Calu3 (cell line): Measurements from ENCODE around the gene LRRTM4. TPM values are rescaled to one million over a fixed set of nuclear protein-coding genes. Genes with fewer than 3 reads are reported as not detected.
"Not testable (repeated sequence)": the region's sequence is repeated elsewhere in the genome, so short reads cannot be mapped to it uniquely, and the experiment has no call there.

Source experiments
- BruUV-seq: library from RNA; stranded (reverse); fragments of 400-500 nt; replicated peaks from 2 replicates; lab custom pipeline; 2021; lab: Mats Ljungman, UMichigan
- CTCF ChIA-PET: fragments of 300-600 bp; sonication (Branson Sonifier 250); formaldehyde crosslinking; loops from one replicate; lab custom pipeline; 2022; ENCODE audit warnings: antibody characterized with exemption; lab: Charles Lee
- DNase-seq: peaks from one replicate; pipeline ENCODE4 v3.0.0; 2022
- H3K27ac Mint-ChIP-seq: one replicate; pipeline ENCODE4 v1.8.0; 2022; ENCODE audit warnings: mixed read lengths; ENCODE audit not compliant: unreplicated experiment
- H3K27me3 Mint-ChIP-seq: one replicate; pipeline ENCODE4 v1.8.0; 2022; ENCODE audit warnings: mixed read lengths; ENCODE audit not compliant: unreplicated experiment
- H3K36me3 Mint-ChIP-seq: one replicate; pipeline ENCODE4 v1.8.0; 2022; ENCODE audit warnings: mild to moderate bottlenecking, moderate library complexity, mixed read lengths; ENCODE audit not compliant: insufficient read depth, unreplicated experiment
- H3K4me1 Mint-ChIP-seq: one replicate; pipeline ENCODE4 v1.8.0; 2022; ENCODE audit warnings: mild to moderate bottlenecking, low read depth, mixed read lengths; ENCODE audit not compliant: unreplicated experiment
- H3K4me3 Mint-ChIP-seq: one replicate; pipeline ENCODE4 v1.8.0; 2022; ENCODE audit warnings: mild to moderate bottlenecking, low read depth, moderate library complexity, mixed read lengths; ENCODE audit not compliant: unreplicated experiment
- H3K9me3 Mint-ChIP-seq: one replicate; pipeline ENCODE4 v1.8.0; 2022; ENCODE audit warnings: low read depth, mixed read lengths; ENCODE audit not compliant: unreplicated experiment
- intact Hi-C: fragments of 100-400 bp; cut with micrococcal nuclease; formaldehyde crosslinking; loops from one replicate; pipeline ENCODE4 v1.10.0; 2022; ENCODE audit not compliant: unreplicated experiment
- total RNA-seq: library from RNA; stranded (reverse); gene quantifications from 2 replicates; pipeline ENCODE4 v1.2.3, GENCODE V29; 2022
- TF ChIP-seq, protein P1 (sequence below): fragments of 200-600 bp; IDR thresholded peaks from one replicate; pipeline ENCODE4 v1.8.0; 2022; ENCODE audit warnings: antibody characterized with exemption; ENCODE audit not compliant: unreplicated experiment

Gene LRRTM4
- total RNA-seq, 1 experiment from 2014 or later, result not detected

DNA sequence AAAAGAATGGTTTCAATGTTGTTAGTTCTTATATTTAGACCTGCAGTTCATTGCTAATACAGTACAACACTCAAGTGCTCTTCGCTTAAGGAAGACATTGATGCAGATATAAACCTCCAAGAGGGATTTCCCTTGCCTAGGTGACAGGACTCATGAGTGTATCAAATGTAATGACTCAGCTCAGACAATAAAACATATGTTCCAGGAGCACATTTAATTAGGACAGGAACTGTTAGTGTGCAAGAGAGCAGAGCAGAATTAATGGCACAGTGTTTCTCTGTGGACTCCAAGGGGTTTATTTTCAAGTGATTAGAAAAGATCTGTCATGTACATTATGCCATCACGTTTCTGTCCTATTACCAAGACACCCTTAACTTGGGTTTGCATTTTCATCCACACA lies 375.0 kb downstream of the LRRTM4 start:
- H3K27ac Mint-ChIP-seq, result no peak overlapping the region
- no peak overlapping the region for H3K4me3 Mint-ChIP-seq
- TF ChIP-seq, protein P1, sequence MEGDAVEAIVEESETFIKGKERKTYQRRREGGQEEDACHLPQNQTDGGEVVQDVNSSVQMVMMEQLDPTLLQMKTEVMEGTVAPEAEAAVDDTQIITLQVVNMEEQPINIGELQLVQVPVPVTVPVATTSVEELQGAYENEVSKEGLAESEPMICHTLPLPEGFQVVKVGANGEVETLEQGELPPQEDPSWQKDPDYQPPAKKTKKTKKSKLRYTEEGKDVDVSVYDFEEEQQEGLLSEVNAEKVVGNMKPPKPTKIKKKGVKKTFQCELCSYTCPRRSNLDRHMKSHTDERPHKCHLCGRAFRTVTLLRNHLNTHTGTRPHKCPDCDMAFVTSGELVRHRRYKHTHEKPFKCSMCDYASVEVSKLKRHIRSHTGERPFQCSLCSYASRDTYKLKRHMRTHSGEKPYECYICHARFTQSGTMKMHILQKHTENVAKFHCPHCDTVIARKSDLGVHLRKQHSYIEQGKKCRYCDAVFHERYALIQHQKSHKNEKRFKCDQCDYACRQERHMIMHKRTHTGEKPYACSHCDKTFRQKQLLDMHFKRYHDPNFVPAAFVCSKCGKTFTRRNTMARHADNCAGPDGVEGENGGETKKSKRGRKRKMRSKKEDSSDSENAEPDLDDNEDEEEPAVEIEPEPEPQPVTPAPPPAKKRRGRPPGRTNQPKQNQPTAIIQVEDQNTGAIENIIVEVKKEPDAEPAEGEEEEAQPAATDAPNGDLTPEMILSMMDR, result no peak
- CTCF ChIA-PET, result no interaction called here
- H3K9me3 Mint-ChIP-seq, result peaks cover 13% of the 10 kb centered on the region
- no peak for DNase-seq
- H3K27me3 Mint-ChIP-seq, result no peaks in the 10 kb centered on the region
- no TSS peak for BruUV-seq
- H3K4me1 Mint-ChIP-seq, result no peaks in the 10 kb centered on the region
- H3K36me3 Mint-ChIP-seq, result no peaks in the 10 kb centered on the region
- intact Hi-C loops, result no loop called here

DNA sequence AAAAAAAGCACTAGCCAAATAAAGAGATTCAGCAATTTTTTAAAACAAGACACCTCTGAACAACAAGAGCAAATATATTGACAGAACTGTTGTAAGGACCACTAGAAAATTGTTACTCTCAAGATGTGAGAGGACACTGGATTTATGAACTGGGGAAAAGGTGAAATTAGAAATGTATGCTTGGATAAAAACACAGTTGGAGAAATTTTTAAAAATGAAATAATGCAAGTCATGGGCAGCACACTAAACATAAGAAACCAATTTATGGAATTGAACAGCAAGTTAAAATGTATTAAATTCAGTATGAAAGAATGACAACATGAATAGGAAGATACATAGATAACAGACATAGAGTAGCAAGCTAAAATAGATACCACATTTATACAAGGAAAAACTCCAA lies 377.4 kb downstream of the LRRTM4 start:
- no peak overlapping the region for H3K4me3 Mint-ChIP-seq
- TF ChIP-seq, protein P1, result no peak
- no peaks in the 10 kb centered on the region for H3K27me3 Mint-ChIP-seq
- intact Hi-C loops, result no loop called here
- no peaks in the 10 kb centered on the region for H3K4me1 Mint-ChIP-seq
- DNase-seq, result no peak
- BruUV-seq, result no TSS peak
- CTCF ChIA-PET, result no interaction called here
- H3K36me3 Mint-ChIP-seq, result no peaks in the 10 kb centered on the region
- H3K9me3 Mint-ChIP-seq, result peaks cover 8% of the 10 kb centered on the region
- no peak overlapping the region for H3K27ac Mint-ChIP-seq

DNA sequence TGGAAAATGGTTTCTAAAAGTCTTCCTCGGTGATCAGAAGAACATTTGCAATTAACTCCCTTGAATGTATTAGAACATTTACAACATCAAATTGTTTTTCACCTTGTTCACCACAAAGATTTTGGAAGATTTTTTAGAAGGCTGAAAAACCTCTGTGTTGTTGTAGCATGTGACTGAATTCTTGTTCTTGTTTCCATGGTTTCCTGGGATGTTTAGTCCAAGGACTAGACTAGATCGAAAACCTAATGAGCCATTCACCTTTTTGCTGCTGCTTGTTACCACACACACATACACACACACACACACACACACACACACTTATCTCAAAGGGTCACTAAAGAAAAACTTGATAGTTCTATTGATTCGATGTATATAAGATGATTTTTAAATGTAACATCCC lies 380.0 kb downstream of the LRRTM4 start:
- H3K9me3 Mint-ChIP-seq, result peaks cover 8% of the 10 kb centered on the region
- no peaks in the 10 kb centered on the region for H3K4me1 Mint-ChIP-seq
- BruUV-seq, result no TSS peak
- CTCF ChIA-PET, result no interaction called here
- H3K27ac Mint-ChIP-seq, result no peak overlapping the region
- intact Hi-C loops, result no loop called here
- H3K27me3 Mint-ChIP-seq, result no peaks in the 10 kb centered on the region
- DNase-seq, result no peak
- no peak overlapping the region for H3K4me3 Mint-ChIP-seq
- no peaks in the 10 kb centered on the region for H3K36me3 Mint-ChIP-seq
- TF ChIP-seq, protein P1, result no peak

DNA sequence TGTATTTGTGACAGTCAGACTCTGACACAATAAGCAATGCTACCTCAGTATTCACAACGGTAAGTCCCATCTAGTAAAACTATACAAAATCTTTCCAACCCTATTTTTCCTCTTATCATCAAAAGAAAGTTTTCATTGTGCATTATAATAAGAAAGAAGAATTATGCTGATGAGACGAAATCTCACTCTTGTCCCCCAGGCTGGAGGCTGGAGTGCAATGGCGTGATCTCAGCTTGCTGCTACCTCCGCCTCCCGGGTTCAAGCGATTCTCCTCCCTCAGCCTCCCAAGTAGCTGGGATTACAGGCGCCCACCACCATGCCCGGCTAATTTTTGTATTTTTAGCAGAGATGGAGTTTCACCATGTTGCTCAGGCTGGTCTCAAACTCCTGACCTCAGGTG lies 393.7 kb downstream of the LRRTM4 start:
- DNase-seq, H3K4me3 Mint-ChIP-seq, CTCF ChIA-PET, intact Hi-C loops, BruUV-seq, H3K27ac Mint-ChIP-seq, H3K27me3 Mint-ChIP-seq, H3K36me3 Mint-ChIP-seq, H3K4me1 Mint-ChIP-seq: not testable (repeated sequence)
- H3K9me3 Mint-ChIP-seq, result peaks cover 15% of the 10 kb centered on the region

DNA sequence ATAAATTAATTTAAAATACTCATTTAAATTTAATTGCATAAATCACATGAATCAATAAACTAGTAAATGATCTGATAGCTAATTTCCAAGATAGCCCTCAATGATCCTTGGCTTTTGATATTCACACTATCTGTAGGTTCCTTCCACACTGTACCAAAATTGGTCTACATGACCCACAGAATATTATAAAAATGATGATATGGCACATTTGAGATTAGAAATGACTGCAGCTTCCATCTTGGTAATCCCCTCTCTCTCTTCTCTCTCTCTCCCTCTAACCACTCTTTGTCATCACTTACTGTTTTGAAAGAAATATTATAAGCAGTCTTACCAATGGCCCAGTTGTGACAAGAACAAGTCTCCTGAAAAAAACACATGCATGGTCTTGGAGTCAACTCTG lies 394.8 kb downstream of the LRRTM4 start:
- Mint-ChIP-seq H3K4me3 (no peak overlapping the region), H3K4me1 (no peaks in the 10 kb centered on the region), H3K36me3 (no peaks in the 10 kb centered on the region), H3K9me3 (peaks cover 12% of the 10 kb centered on the region), H3K27ac (no peak overlapping the region), H3K27me3 (no peaks in the 10 kb centered on the region)
- BruUV-seq, result no TSS peak
- CTCF ChIA-PET, result no interaction called here
- no peak for DNase-seq
- intact Hi-C loops, result no loop called here
- TF ChIP-seq, protein P1, result no peak
